Omental fat pad (tissue), 4 donors: ENCODE results near the gene KLHL17. TPM values are rescaled to one million over a fixed set of nuclear protein-coding genes. Genes with fewer than 3 reads are reported as not detected.

Experiments used
- ATAC-seq: fragments of 150-250 bp; one replicate; pipeline ENCODE4 v1.9.1; 2016; ENCODE audit warnings: mild to moderate bottlenecking, moderate library complexity; ENCODE audit not compliant: low FRiP score
- DNase-seq: peaks from one replicate; pipeline ENCODE4 v3.0.0-alpha.2; 2019; ENCODE audit warnings: low spot score
- CTCF ChIP-seq, 3 donors: fragments of 450-650 bp; IDR thresholded peaks; one replicate each; pipeline ENCODE4 v1.5.1; 2016 to 2017; ENCODE audit warnings: antibody characterized with exemption in 3 of 3, mild to moderate bottlenecking in 3 of 3, moderate library complexity in 2 of 3
- total RNA-seq, 4 donors: library from RNA; depleted of rRNA; stranded (reverse); fragments of >200 nt; gene quantifications; one replicate each; pipeline ENCODE4 v1.1.0, GENCODE V29; 2016

KLHL17 gene
- total RNA-seq, 4 donors from 2014 or later: 3.4 to 6.8 (median 6.2) TPM

- no peak for TF ChIP-seq CTCF (IDR thresholded peaks at IDR 0.05)
- ATAC-seq: no peak
- no peak for DNase-seq
Observed at GRCh38 chr1:914131-914890, 46.1 kb upstream of the KLHL17 start.

- ATAC-seq: no peak
- DNase-seq: no peak
- TF ChIP-seq CTCF (IDR thresholded peaks at IDR 0.05): no peak
Observed at GRCh38 chr1:914891-915280, 45.5 kb upstream of the KLHL17 start.

DNA sequence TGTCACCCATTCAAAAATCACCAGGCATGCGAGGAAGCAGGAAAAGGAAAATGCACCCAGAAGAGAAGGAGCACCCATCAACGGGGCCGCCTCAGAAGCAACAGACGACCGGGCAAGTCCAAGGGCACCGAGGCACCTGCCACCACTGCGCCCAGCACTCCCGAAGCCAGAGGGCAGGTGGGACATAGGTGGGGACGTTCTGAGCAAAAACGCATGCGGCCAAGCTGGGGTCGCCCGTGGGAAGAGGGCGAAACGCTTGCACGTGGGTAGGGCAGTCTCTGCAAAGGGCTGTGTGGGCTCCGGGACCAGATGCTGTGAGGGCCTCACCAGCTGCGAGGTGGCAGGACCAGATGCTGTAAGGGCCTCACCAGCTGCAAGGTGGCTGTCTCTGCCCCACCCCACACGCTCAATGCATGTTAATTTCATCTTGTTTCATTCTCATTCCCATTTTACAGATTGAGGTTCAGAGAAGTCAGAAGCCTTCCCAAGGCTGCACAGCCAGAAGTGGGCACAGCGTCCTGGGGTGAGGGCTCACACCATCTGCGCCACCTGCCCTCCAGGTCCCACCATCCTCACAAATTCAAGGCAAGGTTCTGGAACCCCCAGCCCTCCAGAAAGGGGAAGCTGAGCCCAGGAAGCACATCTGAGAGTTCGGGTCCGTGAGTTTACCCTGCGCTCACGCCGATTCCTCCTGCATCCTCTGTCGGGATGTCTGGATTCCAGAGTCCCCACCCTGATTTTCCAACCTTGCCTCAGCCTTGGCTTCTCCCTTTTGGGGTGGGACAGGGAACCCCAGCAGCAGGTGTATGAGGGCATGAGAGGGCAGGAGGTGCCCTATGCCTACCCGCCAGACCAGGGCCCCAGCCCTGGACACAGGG, 44.9 kb upstream of the KLHL17 start:
- DNase-seq (no peak), ATAC-seq (no peak)
- TF ChIP-seq CTCF (IDR thresholded peaks at IDR 0.05): no peak

GRCh38 chr1:916173-917075, 44.0 kb upstream of the KLHL17 start:
- DNase-seq (no peak), ATAC-seq (peak; percentile 45)
- TF ChIP-seq CTCF (IDR thresholded peaks at IDR 0.05): no peak

DNA sequence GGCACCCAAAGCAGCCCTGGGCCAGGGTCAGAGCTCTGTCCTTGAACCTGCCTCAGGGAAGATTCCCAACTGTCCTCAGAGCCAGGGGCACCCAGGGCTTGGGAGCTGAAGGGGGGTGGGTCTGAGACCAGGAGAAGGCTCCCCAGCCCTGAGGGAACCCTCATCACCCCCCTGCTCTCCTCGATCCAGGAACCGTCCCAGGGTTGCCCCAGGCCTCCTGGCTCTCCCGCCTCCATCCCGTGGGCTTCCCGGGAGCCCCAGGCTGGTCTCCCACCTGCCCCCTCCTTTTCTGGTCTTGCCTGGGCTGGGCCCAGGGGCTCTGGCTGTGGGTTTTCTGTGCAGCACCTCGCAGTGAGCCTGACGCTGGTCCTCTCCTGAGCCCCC, 43.3 kb upstream of the KLHL17 start:
- ATAC-seq (no peak), DNase-seq (no peak)
- TF ChIP-seq CTCF (IDR thresholded peaks at IDR 0.05): no peak

GRCh38 chr1:917466-918091, 42.8 kb upstream of the KLHL17 start:
- DNase-seq: no peak
- no peak for TF ChIP-seq CTCF (IDR thresholded peaks at IDR 0.05)
- ATAC-seq: no peak
